GM10266 (cell line): ENCODE measurements around the gene PCDH15.
"Not testable (repeated sequence)": the region's sequence is repeated elsewhere in the genome, so short reads cannot be mapped to it uniquely, and the experiment has no call there.

Experiments
- DNase-seq: peaks from one replicate; pipeline ENCODE4 v3.0.0; 2012; ENCODE audit errors: extremely low spot score
- TF ChIP-seq, protein P1 (sequence below): IDR thresholded peaks from 2 replicates; pipeline ENCODE4 v1.5.1; 2012; ENCODE audit warnings: mild to moderate bottlenecking, low read depth; ENCODE audit not compliant: control insufficient read depth, insufficient read depth; ENCODE audit errors: missing control alignments

The PCDH15 gene

DNA sequence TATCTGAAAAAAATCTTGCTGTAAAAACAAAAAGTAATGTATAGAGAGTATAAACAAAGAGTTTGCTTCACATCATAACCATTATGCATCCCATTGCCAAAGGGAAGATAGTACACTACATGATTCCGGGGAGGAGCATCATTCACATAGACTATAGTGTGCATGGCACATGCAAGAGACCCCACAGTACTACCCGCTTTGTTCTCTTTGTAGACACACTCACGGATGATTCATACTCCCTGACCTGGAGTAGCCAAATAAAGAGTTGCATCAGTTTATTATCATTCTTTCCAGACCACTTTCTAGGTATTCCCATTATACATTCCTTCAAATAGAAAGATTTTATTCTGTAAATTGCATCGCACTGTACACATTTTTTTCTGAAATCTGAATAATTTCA lies 356.9 kb downstream of the PCDH15 start:
- no peak for DNase-seq

GRCh38 chr10:54441275-54441674 lies 359.8 kb downstream of the PCDH15 start:
- no peak for DNase-seq
- TF ChIP-seq, protein P1, sequence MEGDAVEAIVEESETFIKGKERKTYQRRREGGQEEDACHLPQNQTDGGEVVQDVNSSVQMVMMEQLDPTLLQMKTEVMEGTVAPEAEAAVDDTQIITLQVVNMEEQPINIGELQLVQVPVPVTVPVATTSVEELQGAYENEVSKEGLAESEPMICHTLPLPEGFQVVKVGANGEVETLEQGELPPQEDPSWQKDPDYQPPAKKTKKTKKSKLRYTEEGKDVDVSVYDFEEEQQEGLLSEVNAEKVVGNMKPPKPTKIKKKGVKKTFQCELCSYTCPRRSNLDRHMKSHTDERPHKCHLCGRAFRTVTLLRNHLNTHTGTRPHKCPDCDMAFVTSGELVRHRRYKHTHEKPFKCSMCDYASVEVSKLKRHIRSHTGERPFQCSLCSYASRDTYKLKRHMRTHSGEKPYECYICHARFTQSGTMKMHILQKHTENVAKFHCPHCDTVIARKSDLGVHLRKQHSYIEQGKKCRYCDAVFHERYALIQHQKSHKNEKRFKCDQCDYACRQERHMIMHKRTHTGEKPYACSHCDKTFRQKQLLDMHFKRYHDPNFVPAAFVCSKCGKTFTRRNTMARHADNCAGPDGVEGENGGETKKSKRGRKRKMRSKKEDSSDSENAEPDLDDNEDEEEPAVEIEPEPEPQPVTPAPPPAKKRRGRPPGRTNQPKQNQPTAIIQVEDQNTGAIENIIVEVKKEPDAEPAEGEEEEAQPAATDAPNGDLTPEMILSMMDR = no peak

More for the DNA sequence above, 356.9 kb downstream of the PCDH15 start:
- TF ChIP-seq, protein P1 = no peak

DNA sequence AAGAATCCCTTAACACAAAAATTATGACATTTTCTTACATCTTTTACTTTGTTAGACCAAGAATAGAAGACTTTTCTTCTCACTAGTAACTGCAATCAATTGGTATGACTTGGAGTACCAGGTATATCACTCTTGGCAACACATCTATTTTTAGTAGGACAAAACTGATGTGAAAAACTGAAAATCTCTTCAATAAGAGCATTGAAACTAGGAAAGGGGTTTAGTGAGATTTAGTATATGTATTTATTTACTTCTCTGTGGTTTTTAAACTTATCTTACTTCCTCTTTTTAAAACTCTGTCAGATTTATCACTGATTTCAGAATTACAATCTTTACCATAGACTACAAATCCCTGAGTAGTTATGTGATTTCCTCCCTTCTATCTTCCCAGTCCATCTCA lies 366.2 kb downstream of the PCDH15 start:
- TF ChIP-seq, protein P1 = no peak

DNA sequence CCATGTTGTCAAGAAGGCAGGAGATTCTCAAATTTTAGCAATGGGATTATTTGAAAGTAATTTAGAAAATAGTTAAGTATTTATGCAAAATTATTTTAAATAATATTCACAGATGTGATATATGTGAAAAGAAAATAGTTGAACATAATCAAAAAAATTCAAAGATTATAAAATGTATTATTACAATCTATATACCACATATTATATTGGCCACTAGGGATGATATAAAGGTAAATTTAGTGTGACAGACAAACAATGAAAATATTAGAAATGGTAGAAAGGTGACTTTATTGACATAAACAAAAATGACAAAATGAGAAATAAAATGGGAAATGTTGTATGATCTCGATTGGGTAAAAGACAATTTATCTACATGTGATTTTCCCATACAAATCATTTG lies 385.5 kb downstream of the PCDH15 start:
- DNase-seq = no peak
- TF ChIP-seq, protein P1 = no peak

More for the DNA sequence above, 366.2 kb downstream of the PCDH15 start:
- DNase-seq = peak; percentile 2

GRCh38 chr10:54402576-54402975 lies 398.5 kb downstream of the PCDH15 start:
- no peak for DNase-seq
- TF ChIP-seq, protein P1 = peak; percentile 29

DNA sequence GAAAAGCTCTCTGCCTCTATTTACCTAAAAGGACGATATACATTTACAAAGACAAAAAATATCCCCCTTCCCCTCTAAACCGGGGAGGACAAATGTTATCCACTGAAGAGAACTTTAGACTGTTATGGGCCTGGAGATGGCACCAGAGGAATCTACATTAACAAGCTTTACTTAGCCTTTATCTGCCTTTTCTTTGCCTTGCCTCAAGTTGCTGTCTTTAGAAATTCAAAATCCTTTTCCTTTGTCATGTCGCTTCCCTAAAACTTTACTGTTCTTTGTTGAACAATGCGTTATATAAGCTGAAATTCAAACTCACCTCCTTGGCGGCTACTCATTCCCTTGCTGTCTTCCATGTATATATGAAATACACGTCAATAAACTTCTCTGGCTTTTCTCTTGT lies 405.0 kb downstream of the PCDH15 start:
- DNase-seq = no peak
- TF ChIP-seq, protein P1 = no peak

DNA sequence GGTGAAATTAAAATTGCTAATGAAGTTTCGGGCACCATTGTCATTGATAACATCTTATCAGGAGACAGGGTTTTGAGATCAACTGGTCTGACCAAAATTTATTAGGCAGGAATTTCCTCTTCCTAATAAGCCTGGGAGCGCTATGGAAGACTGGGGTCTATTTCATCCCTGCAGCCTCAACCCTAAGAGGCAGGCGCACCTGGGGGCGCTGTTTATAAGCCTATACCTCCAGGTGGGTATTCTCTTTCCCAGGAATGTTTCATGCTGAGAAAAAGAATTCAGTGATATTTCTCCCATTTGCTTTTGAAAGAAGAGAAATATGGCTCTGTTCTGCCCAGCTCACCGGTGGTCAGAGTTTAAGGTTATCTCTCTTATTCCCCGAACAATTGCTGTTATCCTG lies 406.4 kb downstream of the PCDH15 start:
- not testable (repeated sequence) for DNase-seq

DNA sequence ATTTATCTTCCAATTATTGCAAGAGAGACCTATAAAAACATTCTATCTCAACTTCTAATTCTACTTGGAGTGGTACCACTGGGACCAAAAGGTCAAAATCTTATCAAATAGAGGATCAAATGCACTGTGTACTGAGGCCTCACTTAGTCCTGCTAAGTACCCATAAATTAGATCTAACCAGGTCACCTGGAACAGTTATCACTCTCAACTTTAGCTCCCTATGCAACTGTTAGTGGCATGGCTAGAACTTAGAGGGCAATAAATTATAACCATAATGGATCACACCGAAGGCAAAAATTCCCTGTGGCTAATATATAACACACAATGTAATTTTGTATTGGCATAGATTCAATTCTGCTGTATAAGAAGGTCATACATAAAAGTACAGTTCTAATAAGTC lies 428.9 kb downstream of the PCDH15 start:
- no peak for DNase-seq
- TF ChIP-seq, protein P1 = no peak
